HG03135 (cell line): ENCODE measurements around the gene NAV2.

Experiments used
- ATAC-seq: cut with Tn5 transposase; IDR thresholded peaks from one replicate; pipeline ENCODE4 v1.9.1; 2021; ENCODE audit warnings: mild to moderate bottlenecking, moderate library complexity; ENCODE audit not compliant: unreplicated experiment

NAV2 gene

DNA sequence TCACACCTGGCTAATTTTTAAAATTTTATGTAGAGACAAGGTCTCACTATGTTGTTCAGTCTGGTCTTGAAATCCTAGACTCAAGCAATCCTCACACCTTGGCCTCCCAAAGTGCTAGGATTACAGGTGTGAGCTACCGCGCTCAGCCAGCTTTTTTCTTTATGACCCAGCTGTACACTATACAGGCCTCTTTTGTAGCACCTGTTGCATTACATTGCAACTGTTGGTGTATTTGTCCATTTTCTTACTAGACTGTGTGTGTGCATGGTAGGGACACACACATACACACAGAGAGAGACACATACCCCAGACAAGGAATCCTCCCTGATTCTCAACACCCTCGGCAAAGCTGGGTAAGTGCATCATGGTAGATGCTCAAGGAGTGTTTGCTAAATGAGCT is 61.7 kb downstream of the NAV2 start:
- no peak for ATAC-seq

DNA sequence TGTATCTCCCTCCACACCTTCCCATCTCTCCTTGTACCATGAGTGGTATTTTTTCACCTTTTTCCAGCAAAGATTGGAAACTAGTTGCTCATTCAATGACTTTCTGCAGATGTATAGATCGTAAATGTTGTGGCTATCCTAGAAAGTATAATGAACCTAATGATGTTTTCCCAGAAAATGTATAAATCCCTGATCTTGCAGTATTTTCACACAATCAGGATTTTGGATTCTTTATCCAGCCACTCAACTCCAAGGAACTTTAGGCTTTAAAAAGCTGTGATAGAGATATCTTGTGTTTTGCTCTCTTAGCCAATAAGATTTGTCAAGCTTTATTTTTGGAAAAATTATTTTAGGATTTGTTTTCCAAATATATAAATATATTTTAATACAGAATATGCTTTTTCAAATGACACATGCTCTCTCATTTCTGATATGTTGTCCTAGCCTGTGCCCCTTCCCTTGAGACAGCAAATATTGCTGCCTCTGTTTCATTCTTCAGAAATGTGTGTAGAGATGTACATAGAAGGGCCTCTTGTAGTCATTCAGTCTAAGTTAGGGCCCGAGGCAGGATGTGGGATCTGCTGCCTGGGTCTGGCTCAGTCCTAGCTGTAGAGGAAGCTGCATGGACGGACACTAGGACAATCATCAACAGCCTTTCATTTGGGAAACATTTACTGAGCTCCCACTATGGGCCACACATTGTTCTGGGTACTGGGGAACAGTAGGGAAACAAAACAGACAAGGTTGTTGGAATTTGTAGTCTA is 62.4 kb downstream of the NAV2 start:
- no peak for ATAC-seq

DNA sequence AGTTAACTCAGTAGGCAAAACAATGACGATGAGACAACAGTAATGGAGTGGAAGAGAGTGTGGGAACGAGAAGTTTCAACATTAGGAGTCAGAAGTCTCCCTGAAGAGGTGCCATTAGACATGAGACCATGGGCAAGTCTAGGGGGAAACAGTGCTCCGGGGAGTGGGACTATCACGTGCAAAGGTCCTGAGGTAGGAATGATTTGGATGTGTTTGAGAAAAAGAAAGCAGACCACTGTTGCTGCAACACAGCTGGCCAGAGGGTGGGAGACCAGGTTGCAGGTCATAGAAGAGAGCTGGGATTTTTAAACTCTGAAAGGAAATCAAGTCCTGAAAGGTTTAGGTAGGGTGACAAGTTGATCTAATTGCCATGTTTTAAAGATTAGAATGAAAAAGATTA is 63.0 kb downstream of the NAV2 start:
- ATAC-seq, result no peak

DNA sequence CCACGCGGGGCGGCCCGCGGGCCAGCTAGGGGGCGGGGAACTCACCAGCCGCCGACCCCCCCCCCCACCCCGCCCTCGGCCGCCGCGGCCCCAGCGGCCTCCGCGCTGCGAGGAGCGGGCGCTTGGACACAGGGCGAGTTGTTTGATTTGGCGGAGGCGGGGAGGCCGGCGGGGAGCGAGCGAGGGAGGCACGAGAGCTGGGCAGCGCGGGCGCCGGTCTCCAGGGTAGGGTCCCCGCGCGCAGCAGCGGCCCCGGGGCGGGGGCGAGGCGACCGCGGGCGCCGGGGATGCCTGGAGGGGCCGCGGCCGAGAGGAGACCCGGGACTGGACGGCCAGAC is 64.4 kb downstream of the NAV2 start:
- peak; percentile 20 for ATAC-seq

DNA sequence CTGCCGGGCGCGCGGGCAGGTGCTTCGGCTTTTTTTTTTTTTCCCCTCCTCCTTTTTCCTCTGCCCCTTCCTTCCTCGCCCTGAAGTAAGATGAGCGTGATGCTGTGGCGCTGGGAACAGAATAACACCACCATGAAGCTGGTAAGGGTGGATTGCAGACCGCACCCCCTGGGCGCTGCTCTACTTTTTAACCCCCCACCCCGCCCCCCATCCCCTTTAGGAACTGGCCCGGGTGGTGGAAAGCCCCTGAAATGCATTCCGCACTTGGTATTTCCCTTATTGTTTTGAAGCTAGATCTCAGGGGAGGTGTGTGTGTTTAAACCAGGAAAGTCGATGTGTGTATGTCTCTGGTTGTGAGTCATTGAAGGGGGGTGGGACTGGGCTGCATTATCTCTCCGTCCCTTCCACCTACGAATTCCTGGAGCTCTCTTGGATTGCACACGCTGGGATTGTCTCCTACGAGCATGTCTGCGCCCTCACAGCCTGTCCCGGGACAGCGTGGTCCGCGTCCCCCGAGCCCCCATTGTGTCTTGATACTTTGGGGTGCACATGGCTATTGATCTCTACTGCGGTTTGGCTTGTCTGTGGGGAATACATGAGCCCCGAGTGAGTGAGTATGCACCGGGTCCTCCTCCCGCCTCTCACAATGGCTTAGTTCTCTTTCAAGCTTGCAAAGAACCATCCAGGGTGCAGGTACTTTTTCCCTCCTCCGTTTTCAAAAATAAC is 64.9 kb downstream of the NAV2 start:
- peak; percentile 74 for ATAC-seq

DNA sequence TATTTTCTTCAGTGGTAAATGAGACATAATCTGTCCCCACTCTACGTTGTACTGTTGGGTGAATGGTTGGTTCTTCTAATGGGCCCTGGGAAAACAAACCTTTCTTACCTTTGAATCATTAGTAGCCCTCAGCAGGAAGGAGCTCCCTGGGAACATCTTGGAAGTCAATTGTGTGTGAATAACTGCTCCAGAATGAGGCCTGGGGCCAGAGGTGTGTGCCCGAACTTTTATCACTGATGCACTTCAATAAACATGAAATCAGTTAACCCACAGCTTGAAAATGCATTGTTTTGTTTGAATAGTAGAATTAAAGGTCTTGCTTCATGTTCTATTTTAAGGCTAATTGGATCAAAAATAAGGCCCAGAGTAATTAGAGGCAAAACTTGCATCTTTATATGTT is 67.1 kb downstream of the NAV2 start:
- no peak for ATAC-seq

DNA sequence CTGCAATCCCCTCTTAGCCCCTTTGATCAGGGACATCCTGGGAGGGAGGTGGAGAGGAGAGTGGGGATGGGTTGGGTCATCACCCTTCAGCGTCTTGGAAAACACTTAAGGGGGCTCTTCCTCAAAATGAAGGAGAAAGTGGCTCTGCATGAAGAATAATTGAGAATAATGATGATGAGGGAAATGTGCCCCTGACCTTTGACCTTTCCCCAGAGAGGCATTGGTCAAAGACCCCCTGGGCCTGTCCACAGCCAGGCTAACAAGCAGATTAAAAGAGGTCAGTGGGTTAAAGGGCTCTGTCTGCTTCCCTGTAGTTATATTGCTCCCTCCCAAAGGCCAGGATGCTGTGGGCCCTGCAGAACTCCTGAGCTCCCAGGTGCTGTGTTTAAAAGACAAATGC is 68.7 kb downstream of the NAV2 start:
- ATAC-seq, result no peak

DNA sequence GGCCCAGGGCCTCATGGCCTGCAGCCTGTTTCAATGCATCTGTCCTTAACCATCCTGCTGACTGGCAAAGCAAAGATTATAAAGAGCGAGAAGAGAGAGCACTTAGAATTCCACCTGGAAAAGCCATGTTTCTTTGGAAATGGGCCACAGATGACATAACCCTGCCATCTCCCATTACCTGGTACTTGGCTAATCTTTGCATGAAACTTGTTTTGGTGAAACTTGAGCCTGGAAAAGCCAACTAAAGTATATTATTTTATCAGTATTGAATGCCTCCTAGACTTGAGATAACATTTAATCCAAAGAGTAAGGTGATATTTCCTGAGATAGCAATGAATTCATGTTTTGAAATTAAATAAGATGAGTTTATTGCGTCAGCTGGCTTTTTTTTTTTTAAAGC is 72.6 kb downstream of the NAV2 start:
- ATAC-seq, result no peak

DNA sequence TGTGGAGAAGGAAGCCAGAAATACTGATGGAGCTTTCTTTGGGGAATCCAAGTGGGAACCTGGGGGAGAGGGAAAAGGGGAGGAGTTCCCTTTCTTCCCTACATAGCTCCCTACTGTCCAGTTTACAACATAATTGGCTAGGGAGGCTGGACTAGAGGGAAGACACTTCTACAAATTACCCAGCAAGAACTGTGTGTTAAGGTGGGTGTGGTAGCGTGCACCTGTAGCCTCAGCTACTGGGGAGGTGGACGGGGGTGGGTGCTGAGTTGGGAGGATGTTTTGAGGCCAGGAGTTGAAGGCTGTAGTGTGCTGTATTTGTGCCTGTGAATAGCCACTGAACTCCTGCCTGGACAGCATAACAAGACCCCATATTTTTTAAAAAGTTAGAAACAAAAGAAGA is 74.0 kb downstream of the NAV2 start:
- no peak for ATAC-seq

DNA sequence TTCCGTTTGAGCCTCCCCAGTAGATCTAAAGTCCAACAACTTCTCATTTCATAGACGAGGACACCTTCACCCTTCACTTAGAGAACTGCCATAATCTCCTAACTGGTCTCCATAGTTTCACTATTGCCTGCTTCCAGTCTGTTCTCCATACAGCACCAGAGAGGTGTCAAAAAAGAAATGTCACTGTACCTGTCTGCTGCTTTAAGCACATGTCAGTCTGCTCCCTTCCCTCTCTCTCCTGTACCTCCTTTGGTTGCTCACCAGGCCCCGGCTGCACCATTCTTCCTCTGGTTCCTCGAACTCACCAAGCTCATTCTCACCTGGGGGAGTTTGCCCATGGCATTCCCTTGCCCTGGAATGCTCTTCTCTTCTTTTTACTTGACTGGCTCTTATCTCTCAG is 75.8 kb downstream of the NAV2 start:
- no peak for ATAC-seq

DNA sequence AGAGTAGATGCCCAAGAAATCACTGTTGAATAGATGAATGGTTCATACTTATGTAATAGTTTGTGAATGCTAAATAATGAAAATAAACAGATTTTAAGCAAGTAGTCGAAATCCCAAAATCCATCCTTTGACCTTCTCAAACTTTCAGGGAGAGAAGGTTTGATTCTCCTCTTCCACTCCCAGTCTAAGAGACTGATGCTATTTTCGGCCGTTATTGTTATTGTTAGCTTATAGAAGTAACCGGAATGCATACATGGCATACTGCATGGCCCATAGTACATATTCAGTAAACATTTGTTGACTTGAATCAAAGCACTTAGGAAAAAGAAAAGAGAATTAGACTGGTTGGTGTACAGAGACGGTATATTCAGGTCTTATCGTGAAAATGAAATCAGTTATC is 76.6 kb downstream of the NAV2 start:
- ATAC-seq, result no peak

DNA sequence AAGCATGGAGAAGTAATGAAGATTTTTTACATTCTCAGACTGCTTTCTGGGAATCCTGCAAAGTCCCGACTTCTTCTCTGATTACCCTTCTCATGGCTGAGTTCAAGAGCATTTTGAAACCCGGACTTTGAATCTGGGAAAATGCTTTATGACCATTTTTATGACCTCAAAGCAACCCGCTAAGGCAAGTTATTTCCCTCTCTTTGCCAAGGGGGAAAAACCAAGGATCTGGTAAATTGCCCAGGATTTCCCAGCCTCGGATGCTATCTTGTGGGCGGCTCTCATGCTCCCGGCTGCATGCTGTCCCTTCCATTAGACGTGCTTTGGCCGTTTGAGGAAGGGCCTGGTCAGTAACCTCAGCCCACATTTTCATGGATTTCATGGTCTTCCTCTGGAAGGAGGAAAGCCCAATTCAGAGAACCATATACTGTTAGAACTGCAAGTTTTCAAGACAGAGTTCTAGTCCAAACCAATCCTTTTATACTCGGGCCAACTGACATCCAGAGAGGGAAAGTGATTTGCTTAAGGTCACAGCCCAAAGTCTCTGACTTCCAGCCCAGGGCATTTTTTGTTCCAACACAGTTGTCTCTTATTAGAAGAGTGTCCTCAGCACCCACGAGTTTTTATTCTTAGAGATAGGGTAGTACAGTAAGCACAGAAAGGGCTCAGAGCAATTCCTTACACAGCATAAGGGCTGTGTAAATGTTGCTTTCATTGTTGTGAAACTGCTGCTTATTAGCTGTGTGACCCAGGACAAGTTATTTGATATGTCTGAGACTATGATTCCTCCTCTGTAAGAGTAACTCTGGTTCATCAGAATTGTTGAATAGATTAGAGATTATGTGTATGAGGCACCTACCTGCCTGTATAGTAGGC is 77.4 kb downstream of the NAV2 start:
- no peak for ATAC-seq

DNA sequence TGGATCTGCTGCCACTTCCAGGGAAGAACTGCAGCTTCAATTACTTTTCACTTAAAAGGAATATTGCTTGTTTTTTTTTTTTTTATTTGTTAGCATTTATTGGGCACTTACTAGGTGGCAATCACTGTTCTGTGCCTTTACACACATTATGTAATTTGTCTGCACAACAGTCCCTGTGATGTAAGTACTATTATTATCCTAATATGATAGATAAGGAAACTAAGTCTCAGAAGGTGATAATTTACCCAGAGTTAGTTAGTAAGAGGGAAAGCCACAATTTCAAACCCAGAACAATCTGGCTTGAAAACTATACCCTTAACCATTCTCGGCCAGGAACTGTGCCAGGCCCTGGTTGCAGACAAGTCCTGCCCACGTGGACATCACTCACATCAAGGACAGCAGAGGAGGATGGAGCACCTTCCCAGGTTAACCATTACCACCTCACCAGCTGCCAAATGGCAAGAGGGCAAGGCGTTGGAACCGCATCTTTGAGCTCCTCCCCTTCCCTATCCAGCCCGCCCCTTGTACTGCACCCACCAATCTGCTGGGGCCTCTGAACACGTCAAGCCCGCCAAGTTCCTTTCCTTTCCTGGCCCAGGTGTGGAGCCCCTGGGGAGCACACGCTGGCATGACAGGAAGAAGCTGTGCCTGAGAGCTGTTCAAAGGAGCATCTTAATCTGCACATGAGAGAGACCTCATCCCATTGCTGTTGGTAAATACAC is 78.4 kb downstream of the NAV2 start:
- no peak for ATAC-seq

DNA sequence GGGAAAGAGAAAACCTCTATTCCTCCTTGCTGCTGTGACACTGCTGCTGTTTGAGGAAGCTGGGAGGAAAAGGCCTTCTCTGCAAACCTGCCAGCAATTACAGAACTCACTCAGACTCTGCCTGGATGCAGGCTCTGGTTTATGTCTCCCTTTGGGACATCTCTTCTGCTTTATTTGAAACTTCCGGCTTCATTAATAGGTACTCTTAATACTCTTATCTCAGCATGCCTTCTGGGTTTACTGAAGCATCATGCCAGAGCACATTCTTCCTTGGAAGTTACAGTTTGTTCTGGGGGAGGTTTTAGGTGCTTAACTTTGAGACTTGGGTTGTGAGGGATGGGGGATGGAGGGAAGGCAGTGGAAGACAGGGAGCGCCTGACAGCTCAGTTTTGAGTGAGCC is 79.9 kb downstream of the NAV2 start:
- ATAC-seq, result no peak

DNA sequence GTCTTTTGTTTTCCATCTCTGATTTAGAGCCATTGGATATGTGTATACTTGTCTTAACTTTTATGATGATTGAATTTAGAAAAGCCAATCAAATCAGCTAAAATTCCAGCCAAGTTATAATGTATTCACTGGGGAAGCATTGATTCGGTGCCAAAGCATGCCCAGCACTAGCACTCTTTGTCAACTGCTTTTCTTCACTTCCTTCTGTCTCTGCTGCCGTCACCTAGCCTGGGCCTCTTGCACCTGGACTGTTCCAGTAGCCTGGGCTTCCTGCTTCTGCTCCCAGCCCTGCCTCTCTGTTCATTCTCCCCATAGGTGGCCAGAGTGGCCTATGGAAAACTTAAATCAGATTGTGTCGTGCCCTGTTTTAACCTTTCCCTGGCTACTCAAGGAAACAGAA is 80.7 kb downstream of the NAV2 start:
- no peak for ATAC-seq

DNA sequence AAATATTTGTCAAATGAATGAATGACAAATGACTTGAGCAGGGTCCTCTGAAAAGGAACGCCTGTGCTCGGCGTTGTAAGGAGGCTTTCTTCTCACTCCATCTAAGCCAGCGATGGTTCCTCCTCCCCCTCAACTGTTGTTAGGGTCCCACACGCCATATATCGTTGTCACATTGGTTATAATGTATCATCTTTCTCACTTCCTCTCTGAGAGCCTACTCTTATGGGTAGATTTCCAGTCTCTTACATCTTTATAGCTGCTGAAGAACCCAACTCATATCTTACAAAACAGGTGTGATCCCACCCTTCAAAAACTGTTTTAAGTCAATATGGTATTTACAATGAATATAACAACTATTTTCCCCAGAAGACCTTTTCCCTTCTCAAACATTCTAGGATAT is 81.5 kb downstream of the NAV2 start:
- no peak for ATAC-seq

DNA sequence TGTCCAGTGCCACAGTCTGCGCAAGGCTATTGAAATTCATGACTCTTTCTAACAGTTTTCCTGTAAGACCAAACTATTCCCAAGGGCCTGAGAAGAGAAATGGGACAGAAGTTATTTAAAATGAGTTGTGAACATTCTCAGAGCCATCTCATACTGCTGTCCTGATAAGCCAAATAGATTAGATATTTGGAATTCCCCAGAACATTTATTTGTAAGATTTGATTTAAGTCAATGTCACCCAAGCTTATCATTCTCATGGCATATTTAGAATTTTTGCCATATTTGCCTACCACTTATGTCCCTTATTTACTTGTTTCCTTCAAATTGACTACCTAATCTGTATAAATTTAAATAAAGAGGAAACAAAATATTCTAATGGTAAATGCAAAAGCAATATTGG is 82.4 kb downstream of the NAV2 start:
- ATAC-seq, result no peak

DNA sequence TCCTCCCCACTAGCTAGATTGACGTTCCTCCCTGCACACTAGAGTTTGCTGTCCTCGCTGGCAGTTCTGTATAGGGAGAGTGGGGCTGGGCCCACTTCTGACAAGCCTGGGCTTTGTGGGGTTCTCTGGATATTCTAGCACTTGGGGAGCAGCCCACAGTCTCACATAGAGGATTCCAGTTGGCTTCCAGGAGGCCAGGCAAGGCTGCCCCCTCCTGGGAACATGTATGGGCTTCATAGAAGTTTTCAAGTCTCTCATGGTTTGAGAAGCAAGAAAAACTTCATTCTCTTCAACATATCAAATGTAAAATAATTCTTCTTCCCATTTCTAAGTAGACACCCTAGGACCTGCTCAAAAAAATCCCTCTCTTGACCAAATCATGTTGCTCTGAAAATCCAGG is 87.5 kb downstream of the NAV2 start:
- ATAC-seq, result no peak

DNA sequence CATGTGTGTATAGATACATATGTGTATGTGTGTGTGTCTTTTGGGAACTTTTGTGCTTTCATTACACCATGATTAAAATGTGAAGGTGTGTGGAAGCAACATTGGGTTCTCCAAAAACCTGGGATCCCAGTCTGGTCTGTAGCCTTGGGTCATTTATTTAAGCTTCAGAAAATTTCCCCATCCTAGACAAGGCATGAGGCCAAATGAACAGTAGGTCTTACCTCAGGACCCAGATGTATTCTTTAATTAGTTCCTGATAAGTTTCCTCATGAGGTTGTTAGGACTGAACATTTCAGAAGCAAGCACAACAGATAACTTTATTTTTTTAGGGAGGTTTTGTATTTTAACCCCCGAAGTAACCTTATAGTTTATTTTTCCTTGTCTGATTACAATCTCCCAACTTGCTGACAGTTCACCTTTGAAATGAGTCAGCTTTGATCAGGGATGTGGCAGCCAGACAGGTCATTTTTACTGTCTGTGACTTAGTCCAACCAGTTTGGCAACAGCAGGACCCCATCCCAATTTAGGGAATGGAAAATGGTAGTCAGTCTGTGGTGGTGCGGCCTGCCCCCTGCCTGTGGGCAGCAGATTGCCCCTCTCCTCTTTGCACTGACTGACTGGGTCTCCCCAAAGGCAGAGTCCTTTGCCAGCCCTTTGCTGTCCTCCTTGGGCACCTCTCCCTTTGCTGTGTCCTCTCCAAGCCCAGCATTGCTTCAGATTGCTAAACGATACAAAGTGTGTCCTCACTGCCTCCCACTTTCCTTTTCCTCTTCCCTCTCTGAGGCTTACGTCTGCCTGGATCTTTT is 88.3 kb downstream of the NAV2 start:
- no peak for ATAC-seq

DNA sequence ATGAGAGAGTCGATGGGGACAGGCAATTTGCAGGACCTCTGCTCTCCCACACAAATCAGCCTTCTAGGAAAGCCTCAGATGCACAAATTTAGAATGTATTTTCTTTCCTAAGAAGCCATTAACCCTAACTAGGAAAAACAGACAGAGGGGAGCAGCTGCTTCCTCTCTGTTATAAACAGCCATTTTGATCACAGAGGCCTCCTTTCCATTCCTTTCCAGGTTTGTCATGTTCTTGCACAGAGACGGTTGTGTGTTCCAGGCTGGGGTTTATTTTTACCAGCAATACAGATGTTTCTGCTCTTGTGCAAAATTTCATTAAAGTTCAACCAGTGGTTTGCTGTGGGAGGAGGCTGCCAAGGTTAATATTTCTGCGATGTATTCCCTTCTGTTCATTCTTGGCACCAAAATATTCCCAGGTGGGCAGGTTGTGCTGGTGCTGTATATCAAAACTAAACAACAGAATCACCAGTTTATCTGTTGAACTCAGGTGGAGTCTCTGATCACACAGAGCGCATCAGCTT is 90.2 kb downstream of the NAV2 start:
- ATAC-seq, result no peak
